ENCODE measurements around the gene NR2E1.

Gene NR2E1

DNA sequence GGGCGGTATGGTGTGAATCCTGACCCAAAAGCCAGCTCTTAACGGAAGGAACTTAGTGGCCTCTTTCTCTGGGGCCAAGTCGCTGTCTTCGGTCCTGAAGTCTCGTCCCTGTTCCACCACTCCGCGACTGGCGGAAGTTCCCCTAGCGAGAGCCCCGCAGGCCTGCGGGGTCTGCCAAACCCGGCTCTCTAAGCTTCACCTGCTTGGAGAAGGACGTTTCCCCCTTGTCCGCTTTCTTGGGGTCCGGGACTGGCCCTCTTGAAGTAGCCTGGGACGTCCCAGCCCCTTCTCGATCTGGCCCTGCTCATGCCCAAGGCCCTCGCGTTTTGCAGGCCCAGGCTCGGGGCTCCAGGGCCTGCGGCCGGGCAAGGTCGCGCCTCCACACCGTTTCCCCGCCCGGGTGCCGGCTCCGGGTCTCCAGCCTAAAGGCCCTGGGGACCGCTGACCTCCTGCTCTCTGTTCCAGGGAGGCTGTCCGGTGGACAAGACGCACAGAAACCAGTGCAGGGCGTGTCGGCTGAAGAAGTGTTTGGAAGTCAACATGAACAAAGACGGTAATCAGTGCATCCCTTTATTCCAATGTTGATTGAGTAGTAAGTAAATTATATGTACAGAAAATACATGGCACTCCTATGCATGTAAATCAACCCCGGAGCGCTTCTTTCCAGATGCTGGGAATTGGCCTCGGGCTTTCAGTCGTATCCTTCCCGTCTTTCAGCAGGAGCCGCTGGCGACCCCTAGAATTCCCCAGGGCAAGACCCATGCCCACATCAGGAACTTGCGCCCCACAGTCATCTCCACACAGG is 8.8 kb downstream of the NR2E1 start:
- peaks cover 0 to 93% of the 10 kb centered on the region in 2 donors for H3K27me3 ChIP-seq
- no peak overlapping the region for H3K27ac ChIP-seq
- intact Hi-C loops (cut with DNase I; ENCODE audit: low total_unique reads): no loop called here
- no peaks in the 10 kb centered on the region for H3K36me3 ChIP-seq
- DNase-seq: no peak
- TF ChIP-seq, protein P1, sequence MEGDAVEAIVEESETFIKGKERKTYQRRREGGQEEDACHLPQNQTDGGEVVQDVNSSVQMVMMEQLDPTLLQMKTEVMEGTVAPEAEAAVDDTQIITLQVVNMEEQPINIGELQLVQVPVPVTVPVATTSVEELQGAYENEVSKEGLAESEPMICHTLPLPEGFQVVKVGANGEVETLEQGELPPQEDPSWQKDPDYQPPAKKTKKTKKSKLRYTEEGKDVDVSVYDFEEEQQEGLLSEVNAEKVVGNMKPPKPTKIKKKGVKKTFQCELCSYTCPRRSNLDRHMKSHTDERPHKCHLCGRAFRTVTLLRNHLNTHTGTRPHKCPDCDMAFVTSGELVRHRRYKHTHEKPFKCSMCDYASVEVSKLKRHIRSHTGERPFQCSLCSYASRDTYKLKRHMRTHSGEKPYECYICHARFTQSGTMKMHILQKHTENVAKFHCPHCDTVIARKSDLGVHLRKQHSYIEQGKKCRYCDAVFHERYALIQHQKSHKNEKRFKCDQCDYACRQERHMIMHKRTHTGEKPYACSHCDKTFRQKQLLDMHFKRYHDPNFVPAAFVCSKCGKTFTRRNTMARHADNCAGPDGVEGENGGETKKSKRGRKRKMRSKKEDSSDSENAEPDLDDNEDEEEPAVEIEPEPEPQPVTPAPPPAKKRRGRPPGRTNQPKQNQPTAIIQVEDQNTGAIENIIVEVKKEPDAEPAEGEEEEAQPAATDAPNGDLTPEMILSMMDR (IDR thresholded peaks at IDR 0.05): no peak
- no peaks in the 10 kb centered on the region for H3K9me3 ChIP-seq
- peaks cover 0 to 26% (median 19%) of the 10 kb centered on the region in 4 donors for H3K4me1 ChIP-seq
- no peak overlapping the region for H3K4me3 ChIP-seq

GRCh38 chr6:108175176-108175591 is 9.4 kb downstream of the NR2E1 start:
- Histone ChIP-seq H3K9me3 (no peaks in the 10 kb centered on the region), H3K27ac (no peak overlapping the region), H3K27me3 (peaks cover 0 to 91% of the 10 kb centered on the region in 2 donors), H3K4me1 (peaks cover 0 to 24% (median 16%) of the 10 kb centered on the region in 4 donors), H3K4me3 (no peak overlapping the region), H3K36me3 (no peaks in the 10 kb centered on the region)
- TF ChIP-seq, protein P1 (IDR thresholded peaks at IDR 0.05): no peak
- intact Hi-C loops (cut with DNase I; ENCODE audit: low total_unique reads): no loop called here
- no peak for DNase-seq

DNA sequence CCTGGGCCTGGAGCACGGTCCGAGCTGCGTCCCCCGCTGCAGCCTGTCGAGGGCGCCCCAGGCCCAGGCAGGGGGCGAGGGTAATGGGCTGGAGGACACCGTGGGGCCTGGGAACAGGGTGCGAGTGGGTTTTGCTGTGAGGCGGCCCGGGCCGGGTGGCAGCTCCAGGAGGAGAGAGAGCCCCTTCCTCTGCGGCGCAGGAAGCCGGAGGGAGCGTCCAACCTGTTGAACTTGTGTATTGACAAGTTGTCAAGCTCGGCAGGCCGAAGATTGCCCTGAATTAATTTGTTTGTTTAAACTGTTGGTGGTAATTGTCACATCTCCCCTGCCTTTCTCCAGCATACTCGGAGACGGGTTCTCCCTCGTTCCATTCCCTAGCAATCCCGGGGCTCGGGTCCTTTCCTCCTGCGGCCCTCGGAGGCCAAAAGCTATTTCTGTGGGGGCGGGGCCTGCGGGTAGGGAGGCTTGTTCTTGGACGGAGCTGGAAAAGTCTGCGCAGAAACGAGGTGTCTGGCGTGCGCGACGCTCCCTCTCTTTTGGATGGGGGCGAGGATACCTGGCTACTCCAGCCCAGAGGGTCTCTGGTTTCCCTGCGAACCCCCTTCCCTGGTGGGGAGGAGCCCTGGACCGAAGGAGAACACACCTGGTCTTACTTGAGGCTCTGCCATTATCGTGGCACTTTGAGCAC is 9.9 kb downstream of the NR2E1 start:
- Histone ChIP-seq H3K9me3 (no peaks in the 10 kb centered on the region), H3K4me1 (peaks cover 0 to 24% (median 16%) of the 10 kb centered on the region in 4 donors), H3K27me3 (peaks cover 0 to 91% of the 10 kb centered on the region in 2 donors), H3K4me3 (no peak overlapping the region), H3K27ac (no peak overlapping the region), H3K36me3 (no peaks in the 10 kb centered on the region)
- no peak for DNase-seq
- intact Hi-C loops (cut with DNase I; ENCODE audit: low total_unique reads): no loop called here
- TF ChIP-seq, protein P1 (IDR thresholded peaks at IDR 0.05): no peak

GRCh38 chr6:108176281-108177089 is 10.7 kb downstream of the NR2E1 start:
- Histone ChIP-seq H3K36me3 (no peaks in the 10 kb centered on the region), H3K27me3 (peaks cover 0 to 91% of the 10 kb centered on the region in 2 donors), H3K4me3 (no peak overlapping the region), H3K9me3 (no peaks in the 10 kb centered on the region), H3K4me1 (peaks cover 0 to 24% (median 14%) of the 10 kb centered on the region in 4 donors), H3K27ac (no peak overlapping the region)
- intact Hi-C loops (cut with DNase I; ENCODE audit: low total_unique reads): no loop called here
- DNase-seq: no peak
- TF ChIP-seq, protein P1 (IDR thresholded peaks at IDR 0.05): no peak

- H3K36me3 ChIP-seq: no peaks in the 10 kb centered on the region
- intact Hi-C loops (cut with DNase I; ENCODE audit: low total_unique reads): no loop called here
- H3K4me3 ChIP-seq: no peak overlapping the region
- TF ChIP-seq, protein P1 (IDR thresholded peaks at IDR 0.05): no peak
- no peaks in the 10 kb centered on the region for H3K9me3 ChIP-seq
- peaks cover 0 to 63% of the 10 kb centered on the region in 2 donors for H3K27me3 ChIP-seq
- DNase-seq: no peak
- peaks cover 0 to 19% (median 13%) of the 10 kb centered on the region in 4 donors for H3K4me1 ChIP-seq
- no peak overlapping the region for H3K27ac ChIP-seq
Measured at GRCh38 chr6:108179741-108180140, 13.9 kb downstream of the NR2E1 start.

Data from tibial artery (tissue), 4 donors.